HG03139 (cell line): Measurements from ENCODE around the gene ZNF646.

Experiments used
- ATAC-seq: cut with Tn5 transposase; IDR thresholded peaks from one replicate; pipeline ENCODE4 v1.9.1; 2021; ENCODE audit not compliant: unreplicated experiment

ZNF646 gene

GRCh38 chr16:31108035-31108793 lies 34.0 kb downstream of the ZNF646 start, which contains the start of gene BCKDK:
Gene BCKDK (plus strand): TSS chr16:31108386. CDS start chr16:31109224, 838 bp downstream.
- ATAC-seq: peak; percentile 70

DNA sequence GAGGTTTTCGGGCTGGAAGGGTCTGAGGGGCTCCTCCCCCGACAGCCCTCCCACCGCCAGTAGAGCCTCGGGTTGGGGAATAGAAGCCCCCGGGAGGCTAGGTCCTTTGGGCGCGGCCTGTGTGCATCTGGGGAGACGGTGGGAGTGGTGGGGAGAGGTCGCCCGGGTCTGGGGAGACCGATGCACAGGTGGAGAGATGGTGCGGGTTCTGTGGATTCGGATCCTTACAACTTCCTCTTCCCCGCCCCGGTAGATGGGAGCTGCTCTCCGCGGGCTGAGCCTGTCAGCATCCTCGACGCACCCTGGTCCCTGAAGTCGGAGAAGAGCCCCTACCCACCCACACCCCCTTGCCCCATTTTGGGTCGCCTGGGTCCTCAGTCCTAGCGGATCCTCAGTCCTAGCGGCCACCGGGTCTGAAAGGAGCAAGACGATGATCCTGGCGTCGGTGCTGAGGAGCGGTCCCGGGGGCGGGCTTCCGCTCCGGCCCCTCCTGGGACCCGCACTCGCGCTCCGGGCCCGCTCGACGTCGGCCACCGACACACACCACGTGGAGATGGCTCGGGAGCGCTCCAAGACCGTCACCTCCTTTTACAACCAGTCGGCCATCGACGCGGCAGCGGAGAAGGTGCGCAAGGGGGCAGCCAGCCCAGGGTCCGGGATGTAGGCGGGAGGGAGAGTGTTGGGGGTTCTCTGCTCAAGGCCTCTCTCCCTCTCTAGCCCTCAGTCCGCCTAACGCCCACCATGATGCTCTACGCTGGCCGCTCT lies 34.8 kb downstream of the ZNF646 start:
- no peak for ATAC-seq

GRCh38 chr16:31109622-31110021 lies 35.4 kb downstream of the ZNF646 start:
- no peak for ATAC-seq

GRCh38 chr16:31110106-31111034 lies 36.1 kb downstream of the ZNF646 start:
- ATAC-seq: no peak

- ATAC-seq: no peak
Observed at GRCh38 chr16:31111881-31112466, 37.8 kb downstream of the ZNF646 start.

DNA sequence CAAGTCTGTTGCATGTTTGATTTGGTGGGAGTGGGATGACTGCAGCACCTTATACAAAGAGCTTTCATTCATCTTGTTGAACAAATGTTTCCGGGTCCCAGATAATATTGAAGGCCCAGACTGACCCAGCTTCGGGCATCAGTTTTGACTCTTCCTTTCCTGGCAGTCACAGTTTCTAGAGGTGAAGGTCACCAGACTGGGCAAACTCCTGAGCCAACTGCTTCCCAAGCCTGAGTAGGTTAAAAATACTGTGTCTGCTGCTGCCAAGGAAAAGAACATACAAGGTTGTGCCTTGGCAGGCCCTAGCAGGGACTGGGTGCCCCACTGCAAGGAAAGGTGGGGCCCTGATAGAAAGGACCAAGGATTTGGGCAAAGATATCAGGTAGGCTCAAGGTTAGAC lies 38.5 kb downstream of the ZNF646 start:
- ATAC-seq: no peak

DNA sequence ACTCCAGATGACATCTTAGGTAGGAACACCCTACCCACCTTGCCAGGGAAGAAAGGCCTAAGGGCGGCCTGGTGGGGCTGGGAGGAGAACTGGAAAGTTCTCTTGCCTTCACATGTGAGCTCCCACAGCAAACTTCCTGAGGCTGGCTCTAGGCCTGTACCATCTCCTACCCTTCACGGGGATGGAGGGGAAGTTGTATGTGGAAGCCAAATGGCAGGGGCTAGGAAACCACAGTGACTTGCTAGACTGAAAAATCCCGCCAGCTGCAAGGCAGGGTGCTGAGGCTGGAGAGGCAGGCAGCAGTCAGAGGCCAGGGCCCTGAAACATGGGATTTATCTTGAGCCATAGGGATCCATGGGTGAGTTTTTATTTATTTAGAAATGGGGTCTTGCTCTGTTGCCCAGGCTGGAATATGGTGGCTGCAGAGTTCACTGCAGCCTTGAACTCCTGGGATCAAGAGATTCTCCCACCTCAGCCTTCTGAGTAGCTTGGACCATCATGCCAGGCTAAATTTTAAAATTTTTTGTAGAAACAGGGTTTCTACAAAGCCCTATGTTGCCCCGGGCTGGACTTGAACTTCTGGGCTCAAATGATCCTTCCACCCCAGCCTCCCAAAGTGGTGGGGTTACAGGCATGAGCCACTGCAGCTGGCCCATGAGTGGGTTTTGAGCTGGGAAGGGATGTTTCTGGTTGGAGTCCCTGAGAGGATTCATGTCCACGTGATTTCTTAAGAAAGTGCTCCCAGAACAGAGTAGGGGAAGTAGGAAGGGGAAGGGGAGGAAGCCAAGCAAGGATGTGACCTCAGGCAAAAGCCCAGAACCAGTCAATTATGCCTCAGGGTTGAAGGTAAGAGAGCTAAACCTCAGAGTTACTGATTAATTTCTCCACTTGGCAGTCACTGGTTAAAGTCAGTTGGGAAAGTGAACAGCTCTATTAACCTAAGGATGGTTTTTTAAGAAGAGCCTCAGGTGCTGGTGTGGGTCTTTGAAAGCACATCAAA lies 39.2 kb downstream of the ZNF646 start:
- ATAC-seq: no peak

DNA sequence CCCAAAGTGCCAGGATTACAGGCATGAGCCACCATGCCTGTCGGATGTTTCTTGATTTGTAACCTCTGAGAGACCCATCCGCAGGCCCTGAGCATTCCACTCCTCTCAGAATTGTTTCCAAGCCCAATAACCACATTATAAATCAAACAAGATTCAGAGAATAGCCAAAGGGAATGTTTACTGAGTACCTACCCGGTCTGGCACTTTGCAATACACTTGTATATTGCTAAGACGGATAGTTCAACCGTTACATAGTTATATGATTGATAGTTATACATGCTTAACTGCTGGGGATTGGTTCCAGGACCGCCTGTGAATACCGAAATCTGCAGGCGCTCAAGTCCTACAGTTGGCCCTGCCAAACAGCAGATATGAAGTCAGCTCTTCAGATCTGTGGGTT lies 40.2 kb downstream of the ZNF646 start:
- no peak for ATAC-seq

DNA sequence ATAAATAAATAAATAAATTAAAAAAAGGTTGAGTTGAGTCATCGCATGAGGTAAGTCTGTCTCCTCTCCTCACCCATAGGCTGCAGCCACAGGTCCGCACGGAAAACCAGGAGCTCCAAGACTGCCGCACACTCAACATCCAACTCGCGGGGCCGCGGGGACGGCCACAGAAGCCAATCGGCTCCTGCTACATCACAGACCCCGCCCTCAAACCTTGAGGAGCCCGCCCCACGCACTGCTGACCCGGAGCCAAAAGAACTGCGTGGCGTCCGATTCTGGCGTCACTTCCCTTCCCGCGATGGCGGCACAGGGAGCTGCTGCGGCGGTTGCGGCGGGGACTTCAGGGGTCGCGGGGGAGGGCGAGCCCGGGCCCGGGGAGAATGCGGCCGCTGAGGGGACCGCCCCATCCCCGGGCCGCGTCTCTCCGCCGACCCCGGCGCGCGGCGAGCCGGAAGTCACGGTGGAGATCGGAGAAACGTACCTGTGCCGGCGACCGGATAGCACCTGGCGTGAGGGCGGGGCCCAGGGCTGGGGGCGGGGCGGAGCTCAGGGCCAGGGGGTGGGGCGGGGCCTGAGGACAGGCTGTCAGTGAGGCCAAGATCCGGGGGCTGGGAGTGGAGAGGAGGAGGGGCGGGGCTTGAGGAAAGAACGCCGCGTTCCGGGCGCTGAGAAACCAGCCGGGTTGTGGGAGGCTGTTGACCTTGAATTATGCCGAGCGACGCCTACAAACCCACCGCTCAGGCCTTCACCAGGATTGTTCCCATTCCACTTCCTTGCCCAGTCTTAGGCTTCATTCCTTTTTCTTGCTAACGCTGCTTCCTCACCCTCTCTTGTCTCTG lies 43.4 kb downstream of the ZNF646 start, which contains the start of gene KAT8:
Gene KAT8 (plus strand): TSS at position 281 of the 839 bp plus-strand sequence. CDS start 18 bp downstream, at position 299.
- peak; percentile 85 for ATAC-seq

GRCh38 chr16:31118223-31119155 lies 44.3 kb downstream of the ZNF646 start:
- ATAC-seq: no peak

GRCh38 chr16:31120129-31120528 lies 45.9 kb downstream of the ZNF646 start:
- ATAC-seq: no peak

DNA sequence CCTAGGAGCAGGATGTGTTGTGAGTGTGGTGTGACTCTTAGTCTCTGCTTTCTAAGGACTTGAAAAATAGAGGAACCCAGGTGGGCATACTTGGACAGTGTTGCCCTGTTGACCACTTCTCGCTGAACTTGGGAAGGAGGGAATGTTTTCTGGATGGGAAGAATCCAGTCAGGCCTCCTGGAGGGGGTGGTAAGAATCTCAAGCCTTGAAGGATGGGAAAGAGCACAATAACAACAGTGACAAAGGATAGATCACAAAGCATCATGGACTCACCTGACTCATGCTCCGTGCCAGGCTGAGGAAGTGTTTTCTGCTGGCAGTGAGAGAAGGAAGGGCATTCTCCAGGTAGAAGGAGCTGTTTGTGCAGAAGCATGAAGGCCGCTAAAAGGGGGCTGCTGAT lies 51.6 kb downstream of the ZNF646 start:
- ATAC-seq: no peak

DNA sequence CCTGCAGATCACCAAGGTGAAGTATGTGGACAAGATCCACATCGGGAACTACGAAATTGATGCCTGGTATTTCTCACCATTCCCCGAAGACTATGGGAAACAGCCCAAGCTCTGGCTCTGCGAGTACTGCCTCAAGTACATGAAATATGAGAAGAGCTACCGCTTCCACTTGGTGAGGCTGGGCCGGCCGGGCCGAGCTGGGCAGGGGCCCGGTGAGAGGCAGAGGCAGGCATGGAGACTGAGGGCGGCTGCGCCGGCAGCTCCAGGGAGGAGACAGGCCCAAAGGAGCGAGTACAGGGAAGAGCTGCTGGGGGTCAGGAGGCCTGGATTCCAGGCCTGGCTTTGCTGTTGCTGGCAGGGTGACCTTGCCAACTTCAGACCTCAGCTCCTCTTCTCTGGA lies 53.0 kb downstream of the ZNF646 start:
- ATAC-seq: no peak

DNA sequence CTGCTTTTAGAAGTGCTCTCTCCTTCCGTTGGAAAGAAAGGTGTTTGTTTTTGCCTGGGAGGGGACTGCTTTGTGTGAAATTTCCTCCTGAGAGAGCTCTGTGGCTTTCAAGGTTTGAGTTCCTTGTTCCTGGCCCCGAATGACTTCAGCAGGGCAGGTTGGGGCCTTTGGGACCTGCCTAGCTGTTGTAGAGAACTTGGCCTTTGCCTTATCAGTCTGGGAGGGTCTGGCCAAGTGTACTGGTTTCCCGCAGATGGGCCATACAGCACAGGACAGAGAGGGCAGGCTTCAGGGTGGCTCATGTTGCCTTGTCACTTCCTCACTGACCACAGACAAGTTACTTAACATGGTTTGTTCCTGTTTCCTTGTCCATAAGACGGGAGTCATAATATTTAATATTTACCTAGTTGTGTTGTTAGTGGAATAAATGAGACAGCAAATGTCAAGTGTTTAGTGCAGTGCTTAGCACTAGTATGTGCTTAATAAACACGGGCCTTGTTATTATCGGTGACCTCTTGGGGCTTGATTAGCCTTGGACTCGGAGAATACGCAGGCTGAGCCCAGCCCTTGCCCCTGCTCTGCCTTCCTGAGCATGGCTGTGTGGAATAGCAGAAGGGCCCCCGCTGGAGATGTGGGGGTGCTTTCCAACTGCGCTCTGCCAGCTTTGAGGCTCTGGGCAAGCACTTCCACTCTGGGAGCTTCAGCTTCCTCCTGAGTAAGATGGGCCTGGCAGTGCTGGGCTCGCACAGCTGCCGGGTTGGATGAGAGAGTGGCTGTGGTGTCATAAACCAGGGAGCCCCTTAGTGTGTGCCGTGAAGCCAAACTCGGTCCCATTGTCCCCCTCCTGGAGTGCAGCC lies 54.7 kb downstream of the ZNF646 start:
- no peak for ATAC-seq

DNA sequence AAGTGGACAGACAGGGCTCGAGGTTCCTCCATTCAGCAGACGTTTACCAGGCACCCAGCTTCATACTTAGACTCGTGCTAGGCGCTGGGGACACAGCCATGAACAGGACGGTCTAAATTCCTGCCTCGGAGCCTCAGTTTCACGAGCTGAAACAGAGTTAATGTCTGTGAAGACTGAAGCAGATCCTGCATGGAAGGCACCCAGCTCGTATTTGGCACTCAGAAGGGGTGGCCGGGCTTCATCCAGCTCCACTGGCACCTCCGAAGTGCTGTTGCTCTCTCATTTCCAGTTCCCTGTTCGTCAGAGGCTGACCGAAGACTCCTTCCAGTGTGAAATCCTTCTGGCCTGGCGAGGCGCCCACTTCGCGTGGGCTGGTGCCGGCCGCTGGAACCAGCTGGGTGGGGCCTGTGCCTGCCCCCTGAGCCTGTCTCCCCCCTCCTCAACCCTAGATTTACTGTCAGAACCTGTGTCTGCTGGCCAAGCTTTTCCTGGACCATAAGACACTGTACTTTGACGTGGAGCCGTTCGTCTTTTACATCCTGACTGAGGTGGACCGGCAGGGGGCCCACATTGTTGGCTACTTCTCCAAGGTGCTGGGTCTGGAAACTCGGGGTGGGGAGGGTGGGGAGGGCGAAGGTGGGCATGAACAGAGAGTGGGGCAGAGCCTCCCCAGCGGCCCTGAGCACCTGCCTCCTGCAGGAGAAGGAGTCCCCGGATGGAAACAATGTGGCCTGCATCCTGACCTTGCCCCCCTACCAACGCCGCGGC lies 55.5 kb downstream of the ZNF646 start:
- ATAC-seq: no peak

- ATAC-seq: no peak
Observed at GRCh38 chr16:31130336-31130891, 56.2 kb downstream of the ZNF646 start.
